Large intestine (tissue), 3 donors: ENCODE results near the gene PSMB7. TPM values are rescaled to one million over a fixed set of nuclear protein-coding genes. Genes with fewer than 3 reads are reported as not detected.

Experiments used
- DNase-seq, 2 donors: peaks; one replicate each; pipeline versions ENCODE4 v3.0.0 to v3.0.0-alpha.2; 2013
- H3K27ac ChIP-seq: one replicate; pipeline ENCODE4 v1.5.1; 2013; ENCODE audit warnings: low read length
- H3K27me3 ChIP-seq: 2 replicates; pipeline ENCODE4 v1.6.1; 2013; ENCODE audit warnings: low read length; ENCODE audit not compliant: control insufficient read depth, insufficient read depth
- H3K36me3 ChIP-seq: 2 replicates; pipeline ENCODE4 v1.6.1; 2013; ENCODE audit warnings: low read length; ENCODE audit not compliant: control insufficient read depth, insufficient read depth
- H3K4me1 ChIP-seq: one replicate; pipeline ENCODE4 v1.6.1; 2013; ENCODE audit warnings: low read length; ENCODE audit not compliant: control insufficient read depth, insufficient read depth
- H3K4me3 ChIP-seq: one replicate; pipeline ENCODE4 v1.5.1; 2013; ENCODE audit warnings: low read length
- H3K9me3 ChIP-seq: one replicate; pipeline ENCODE4 v1.6.1; 2013; ENCODE audit warnings: mild to moderate bottlenecking, low read depth, low read length, moderate library complexity; ENCODE audit not compliant: control insufficient read depth
- WGBS: methylation state at CpG from one replicate; pipeline ENCODE4 v1.1.5; 2013; ENCODE audit warnings: low lambda C conversion rate; ENCODE audit not compliant: insufficient coverage; 5-methylcytosine and 5-hydroxymethylcytosine counted together
- polyA plus RNA-seq: library from polyadenylated mRNA; unstranded; fragments of 120-200 nt; gene quantifications from one replicate; pipeline ENCODE4 v1.2.1, GENCODE V29; 2013

PSMB7 gene
- polyA plus RNA-seq, 1 donor: 148 TPM

- H3K27me3 ChIP-seq: no peaks in the 10 kb centered on the region
- DNase-seq: no peak
- H3K4me3 ChIP-seq: no peak overlapping the region
- peaks cover 4% of the 10 kb centered on the region for H3K4me1 ChIP-seq
- peaks cover 2% of the 10 kb centered on the region for H3K9me3 ChIP-seq
- H3K36me3 ChIP-seq: peaks cover 50% of the 10 kb centered on the region
- H3K27ac ChIP-seq: no peak overlapping the region
- WGBS: no CpG with 5 or more reads among the region's 13 CpGs
Observed at GRCh38 chr9:124339603-124340146, 75.6 kb downstream of the PSMB7 start.

- peaks cover 51% of the 10 kb centered on the region for H3K36me3 ChIP-seq
- no peak overlapping the region for H3K27ac ChIP-seq
- 100% methylated on average over 1 of the region's 5 CpGs for WGBS
- H3K4me1 ChIP-seq: no peaks in the 10 kb centered on the region
- no peaks in the 10 kb centered on the region for H3K27me3 ChIP-seq
- no peak for DNase-seq
- no peak overlapping the region for H3K4me3 ChIP-seq
- peaks cover 2% of the 10 kb centered on the region for H3K9me3 ChIP-seq
Observed at GRCh38 chr9:124337562-124337961, 77.7 kb downstream of the PSMB7 start.

- no peak for DNase-seq
- WGBS: no CpG with 5 or more reads among the region's 14 CpGs
- peaks cover 53% of the 10 kb centered on the region for H3K36me3 ChIP-seq
- H3K27me3 ChIP-seq: no peaks in the 10 kb centered on the region
- H3K27ac ChIP-seq: no peak overlapping the region
- peaks cover 2% of the 10 kb centered on the region for H3K9me3 ChIP-seq
- H3K4me1 ChIP-seq: no peaks in the 10 kb centered on the region
- no peak overlapping the region for H3K4me3 ChIP-seq
Observed at GRCh38 chr9:124335320-124335707, 79.9 kb downstream of the PSMB7 start.

GRCh38 chr9:124334568-124335319 is 80.5 kb downstream of the PSMB7 start:
- Histone ChIP-seq H3K4me3 (no peak overlapping the region), H3K36me3 (peaks cover 52% of the 10 kb centered on the region), H3K9me3 (peaks cover 2% of the 10 kb centered on the region), H3K27me3 (no peaks in the 10 kb centered on the region), H3K4me1 (no peaks in the 10 kb centered on the region), H3K27ac (no peak overlapping the region)
- 80% methylated on average over 1 of the region's 15 CpGs for WGBS
- no peak for DNase-seq

GRCh38 chr9:124333203-124333579 is 82.1 kb downstream of the PSMB7 start:
- no peak for DNase-seq
- H3K4me3 ChIP-seq: no peak overlapping the region
- no peaks in the 10 kb centered on the region for H3K4me1 ChIP-seq
- WGBS: no CpG with 5 or more reads among the region's 7 CpGs
- peaks cover 61% of the 10 kb centered on the region for H3K36me3 ChIP-seq
- H3K27ac ChIP-seq: no peak overlapping the region
- peaks cover 2% of the 10 kb centered on the region for H3K9me3 ChIP-seq
- H3K27me3 ChIP-seq: no peaks in the 10 kb centered on the region

GRCh38 chr9:124332361-124333202 is 82.7 kb downstream of the PSMB7 start:
- Histone ChIP-seq H3K36me3 (peaks cover 64% of the 10 kb centered on the region), H3K27ac (no peak overlapping the region)
- WGBS: 71% methylated on average over 5 of the region's 28 CpGs

GRCh38 chr9:124331580-124331979 is 83.7 kb downstream of the PSMB7 start:
- no CpG with 5 or more reads among the region's 11 CpGs for WGBS
- Histone ChIP-seq H3K27me3 (no peaks in the 10 kb centered on the region), H3K9me3 (no peaks in the 10 kb centered on the region), H3K4me3 (no peak overlapping the region), H3K4me1 (no peaks in the 10 kb centered on the region), H3K36me3 (peaks cover 65% of the 10 kb centered on the region), H3K27ac (no peak overlapping the region)
- no peak for DNase-seq

More at GRCh38 chr9:124332361-124333202, 82.7 kb downstream of the PSMB7 start:
- H3K4me1 ChIP-seq: no peaks in the 10 kb centered on the region
- H3K9me3 ChIP-seq: peaks cover 2% of the 10 kb centered on the region
- no peak for DNase-seq
- no peak overlapping the region for H3K4me3 ChIP-seq
- no peaks in the 10 kb centered on the region for H3K27me3 ChIP-seq

GRCh38 chr9:124330011-124330697 is 85.1 kb downstream of the PSMB7 start:
- Histone ChIP-seq H3K36me3 (peaks cover 69% of the 10 kb centered on the region), H3K4me1 (no peaks in the 10 kb centered on the region), H3K9me3 (no peaks in the 10 kb centered on the region), H3K4me3 (no peak overlapping the region), H3K27me3 (no peaks in the 10 kb centered on the region), H3K27ac (no peak overlapping the region)
- WGBS: no CpG with 5 or more reads among the region's 29 CpGs
- no peak for DNase-seq

- WGBS: no CpG with 5 or more reads among the region's 19 CpGs
- Histone ChIP-seq H3K27ac (no peak overlapping the region), H3K36me3 (peaks cover 65% of the 10 kb centered on the region)
Observed at GRCh38 chr9:124329206-124329792, 85.9 kb downstream of the PSMB7 start.

GRCh38 chr9:124328285-124328684 is 87.0 kb downstream of the PSMB7 start:
- no peaks in the 10 kb centered on the region for H3K4me1 ChIP-seq
- peaks cover 61% of the 10 kb centered on the region for H3K36me3 ChIP-seq
- no peak overlapping the region for H3K4me3 ChIP-seq
- H3K9me3 ChIP-seq: no peaks in the 10 kb centered on the region
- no peak overlapping the region for H3K27ac ChIP-seq
- no peak for DNase-seq
- no peaks in the 10 kb centered on the region for H3K27me3 ChIP-seq
- WGBS: no CpG with 5 or more reads among the region's 12 CpGs

More at GRCh38 chr9:124329206-124329792, 85.9 kb downstream of the PSMB7 start:
- no peaks in the 10 kb centered on the region for H3K4me1 ChIP-seq
- H3K9me3 ChIP-seq: no peaks in the 10 kb centered on the region
- DNase-seq: no peak
- H3K4me3 ChIP-seq: no peak overlapping the region
- H3K27me3 ChIP-seq: no peaks in the 10 kb centered on the region
